Lung (tissue), 12 donors: ENCODE measurements around the gene SLC9C2. TPM values are rescaled to one million over a fixed set of nuclear protein-coding genes. Genes with fewer than 3 reads are reported as not detected.

Experiments
- ATAC-seq: fragments of 200-7000 bp; cut with Tn5 transposase; one replicate; pipeline ENCODE4 v1.9.1; 2020; ENCODE audit warnings: moderate number of reproducible peaks; ENCODE audit not compliant: insufficient read depth, low FRiP score
- DNase-seq, 3 donors: peaks; one replicate each; pipeline ENCODE4 v3.0.0-alpha.2; 2013 to 2017
- H3K27ac ChIP-seq, 2 donors: one replicate each; pipeline ENCODE4 v1.5.1; 2013; ENCODE audit warnings: mild to moderate bottlenecking in 2 of 2, moderate library complexity in 2 of 2, control low read depth in 1 of 2, inconsistent platforms in 1 of 2, low read depth in 1 of 2, low read length in 1 of 2
- H3K27me3 ChIP-seq, 3 donors: one replicate each; pipeline ENCODE4 v1.5.1; 2013; ENCODE audit warnings: low read length in 2 of 3; ENCODE audit not compliant: control insufficient read depth in 3 of 3, insufficient read depth in 3 of 3
- H3K36me3 ChIP-seq, 4 donors: one replicate each; pipeline ENCODE4 v1.5.1; 2013; ENCODE audit warnings: low read length in 4 of 4, mild to moderate bottlenecking in 1 of 4, moderate library complexity in 1 of 4; ENCODE audit not compliant: control insufficient read depth in 4 of 4, insufficient read depth in 4 of 4
- H3K4me1 ChIP-seq, 5 donors: one replicate each; pipeline ENCODE4 v1.5.1; 2013; ENCODE audit warnings: low read length in 5 of 5, mild to moderate bottlenecking in 2 of 5, moderate library complexity in 1 of 5; ENCODE audit not compliant: control insufficient read depth in 5 of 5, insufficient read depth in 5 of 5
- H3K4me3 ChIP-seq: one replicate; pipeline ENCODE4 v1.5.1; 2013; ENCODE audit warnings: mild to moderate bottlenecking, control low read depth, moderate library complexity
- H3K9ac ChIP-seq, 2 donors: one replicate each; pipeline ENCODE4 v1.5.1; 2013; ENCODE audit warnings: low read length in 2 of 2, control low read depth in 1 of 2; ENCODE audit not compliant: insufficient read depth in 1 of 2
- H3K9me3 ChIP-seq, 4 donors: one replicate each; pipeline ENCODE4 v1.5.1; 2013; ENCODE audit warnings: low read length in 3 of 4, mild to moderate bottlenecking in 1 of 4, moderate library complexity in 1 of 4; ENCODE audit not compliant: control insufficient read depth in 4 of 4, insufficient read depth in 3 of 4
- WGBS, 2 donors: extraction: QIAGEN DNeasy Blood & Tissue Kit; methylation state at CpG; one replicate each; pipeline ENCODE4 v1.1.7; 2013; 5-methylcytosine and 5-hydroxymethylcytosine counted together
- polyA plus RNA-seq, 2 donors: library from polyadenylated mRNA; stranded (reverse); fragments of 200-250 nt; gene quantifications; one replicate each; pipeline ENCODE4 v1.2.1, GENCODE V29; 2013
- total RNA-seq, 2 donors: library from RNA; depleted of rRNA in 1 of 2; stranded (reverse); fragments of >200 nt in 1 of 2; gene quantifications; one replicate each; pipeline ENCODE4 v1.2.1, GENCODE V29; 2014 to 2021
- TF ChIP-seq, protein P1 (sequence below): IDR thresholded peaks from 2 replicates; pipeline ENCODE4 v1.5.1; 2012; ENCODE audit warnings: mild to moderate bottlenecking; ENCODE audit errors: control extremely low read depth, extremely low read depth
- donor health status: control.
- donor health status: control.
- donor health status: Bipolar disorder and iron deficiency.
- donor health status: healthy.
- donor health status: DM: yes; HTN: yes; CAD: no.

Gene SLC9C2
- total and polyA plus RNA-seq, 4 donors, result 0.05 to 0.98 (median 0.60) TPM

DNA sequence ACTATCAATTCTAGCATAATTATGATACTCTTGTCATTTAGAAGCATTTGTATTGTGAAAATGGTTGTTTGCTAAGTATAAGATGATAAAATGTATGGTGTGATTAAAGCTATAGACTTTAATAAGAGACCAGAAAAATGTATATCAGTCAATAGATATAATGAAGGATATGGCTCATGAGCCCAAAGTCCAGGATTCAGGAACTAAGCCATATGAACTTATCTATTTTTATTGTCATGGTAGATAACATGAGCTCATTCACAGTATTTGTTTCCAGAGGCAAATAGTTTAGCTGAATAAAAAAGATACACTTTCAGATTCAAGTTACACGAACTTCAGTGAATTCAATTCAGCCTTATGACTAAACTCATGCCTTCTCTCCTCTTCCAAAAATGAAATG lies 93.1 kb downstream of the SLC9C2 start:
- Histone ChIP-seq H3K36me3 (no peaks in the 10 kb centered on the region), H3K27me3 (no peaks in the 10 kb centered on the region), H3K4me3 (no peak overlapping the region), H3K27ac (no peak overlapping the region), H3K4me1 (peaks cover 0 to 4% (median 0%) of the 10 kb centered on the region in 5 donors), H3K9me3 (no peaks in the 10 kb centered on the region), H3K9ac (no peak overlapping the region)
- 81 to 90% methylated on average over 1 of the region's 1 CpG for WGBS, 2 donors
- DNase-seq (no peak), ATAC-seq (no peak)
- TF ChIP-seq, protein P1, sequence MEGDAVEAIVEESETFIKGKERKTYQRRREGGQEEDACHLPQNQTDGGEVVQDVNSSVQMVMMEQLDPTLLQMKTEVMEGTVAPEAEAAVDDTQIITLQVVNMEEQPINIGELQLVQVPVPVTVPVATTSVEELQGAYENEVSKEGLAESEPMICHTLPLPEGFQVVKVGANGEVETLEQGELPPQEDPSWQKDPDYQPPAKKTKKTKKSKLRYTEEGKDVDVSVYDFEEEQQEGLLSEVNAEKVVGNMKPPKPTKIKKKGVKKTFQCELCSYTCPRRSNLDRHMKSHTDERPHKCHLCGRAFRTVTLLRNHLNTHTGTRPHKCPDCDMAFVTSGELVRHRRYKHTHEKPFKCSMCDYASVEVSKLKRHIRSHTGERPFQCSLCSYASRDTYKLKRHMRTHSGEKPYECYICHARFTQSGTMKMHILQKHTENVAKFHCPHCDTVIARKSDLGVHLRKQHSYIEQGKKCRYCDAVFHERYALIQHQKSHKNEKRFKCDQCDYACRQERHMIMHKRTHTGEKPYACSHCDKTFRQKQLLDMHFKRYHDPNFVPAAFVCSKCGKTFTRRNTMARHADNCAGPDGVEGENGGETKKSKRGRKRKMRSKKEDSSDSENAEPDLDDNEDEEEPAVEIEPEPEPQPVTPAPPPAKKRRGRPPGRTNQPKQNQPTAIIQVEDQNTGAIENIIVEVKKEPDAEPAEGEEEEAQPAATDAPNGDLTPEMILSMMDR, result no peak

DNA sequence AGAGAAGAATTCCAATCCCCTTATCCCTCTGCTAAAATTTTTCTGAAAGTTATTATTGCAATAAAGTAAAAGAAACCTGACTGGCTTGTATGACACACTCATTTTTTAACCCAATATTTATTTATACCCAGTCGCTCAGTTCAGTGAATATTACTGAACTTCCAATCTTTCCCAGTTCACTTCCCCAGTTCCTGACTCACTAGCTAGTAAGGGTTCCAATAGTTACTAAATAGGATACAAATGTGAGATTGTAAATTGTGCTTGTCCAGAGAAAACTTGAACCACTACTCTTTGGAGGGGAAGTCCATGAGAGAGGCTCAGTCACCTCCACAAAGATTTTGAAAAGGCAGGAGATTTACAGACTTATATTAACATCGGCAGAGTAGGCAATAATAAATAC lies 94.3 kb downstream of the SLC9C2 start:
- H3K9ac ChIP-seq, result no peak overlapping the region
- H3K4me3 ChIP-seq, result no peak overlapping the region
- H3K4me1 ChIP-seq, result peaks cover 0 to 4% (median 0%) of the 10 kb centered on the region in 5 donors
- no peak overlapping the region for H3K27ac ChIP-seq
- TF ChIP-seq, protein P1, result no peak
- H3K27me3 ChIP-seq, result no peaks in the 10 kb centered on the region
- H3K36me3 ChIP-seq, result no peaks in the 10 kb centered on the region
- 88 to 90% methylated on average over 2 of the region's 2 CpGs for WGBS, 2 donors
- H3K9me3 ChIP-seq, result no peaks in the 10 kb centered on the region
- DNase-seq (no peak), ATAC-seq (no peak)

DNA sequence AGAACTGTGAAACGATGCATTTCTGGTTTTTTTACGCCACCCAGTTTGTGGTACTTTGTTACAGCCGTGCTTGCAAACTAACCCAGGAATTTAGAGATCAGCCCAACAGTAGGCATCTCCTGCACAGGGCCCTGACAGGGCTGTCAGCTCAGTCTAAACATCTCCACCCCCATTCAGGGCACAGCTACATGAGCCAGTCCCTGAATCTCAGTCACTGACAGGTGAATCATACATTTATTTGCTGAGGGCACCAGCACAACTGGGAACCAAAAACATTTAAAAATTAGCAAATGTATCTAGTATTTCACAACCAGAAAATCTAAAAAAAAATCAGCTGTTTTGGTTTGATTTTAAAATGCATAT lies 95.0 kb downstream of the SLC9C2 start:
- no peak for DNase-seq
- H3K27ac ChIP-seq, result peak overlapping the region in 1 of 2 donors; percentile 57
- no peak overlapping the region for H3K9ac ChIP-seq
- peaks cover 0 to 4% (median 0%) of the 10 kb centered on the region in 5 donors for H3K4me1 ChIP-seq
- no peaks in the 10 kb centered on the region for H3K9me3 ChIP-seq
- TF ChIP-seq, protein P1, result no peak
- H3K36me3 ChIP-seq, result no peaks in the 10 kb centered on the region
- no peaks in the 10 kb centered on the region for H3K27me3 ChIP-seq
- ATAC-seq, result no peak
- 74 to 84% methylated on average over 3 of the region's 3 CpGs for WGBS, 2 donors
- no peak overlapping the region for H3K4me3 ChIP-seq

DNA sequence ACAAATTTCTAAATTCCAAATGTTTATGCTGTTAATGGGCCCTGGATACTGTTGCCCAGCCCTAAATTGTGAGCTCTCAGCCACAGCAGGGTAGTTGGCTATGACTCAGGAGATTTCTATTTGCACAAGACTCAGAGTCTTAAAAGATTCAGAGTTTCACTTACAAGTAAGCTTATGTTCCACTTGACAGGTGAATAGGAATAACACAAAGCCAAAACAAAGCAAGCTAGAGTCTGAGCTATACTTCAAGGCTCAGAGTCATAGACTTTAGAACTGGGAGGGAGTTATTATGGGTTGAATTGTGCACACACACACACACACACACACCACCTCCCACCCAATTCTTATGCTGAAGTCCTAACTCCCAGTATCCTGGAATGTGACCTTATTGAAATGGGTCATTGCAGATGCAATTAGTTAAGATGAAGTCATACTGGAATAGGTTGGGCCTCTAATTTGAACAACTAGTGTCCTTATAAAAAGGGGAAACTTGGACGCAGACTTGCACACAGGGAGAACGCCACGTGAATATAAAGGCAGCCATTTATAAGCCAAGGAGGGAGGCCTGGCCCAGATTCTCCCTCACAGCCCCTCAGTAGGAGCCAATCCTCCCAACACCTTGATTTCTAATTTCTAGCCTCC lies 95.5 kb downstream of the SLC9C2 start:
- Histone ChIP-seq H3K9ac (no peak overlapping the region), H3K4me3 (no peak overlapping the region), H3K9me3 (no peaks in the 10 kb centered on the region), H3K36me3 (no peaks in the 10 kb centered on the region), H3K27me3 (no peaks in the 10 kb centered on the region), H3K4me1 (peaks cover 0 to 4% (median 0%) of the 10 kb centered on the region in 5 donors), H3K27ac (peak overlapping the region in 1 of 2 donors; percentile 57)
- ATAC-seq (peak; percentile 87), DNase-seq (peak; percentile 28 to 64 (median 49))
- TF ChIP-seq, protein P1, result no peak
- 67 to 77% methylated on average over 3 of the region's 3 CpGs for WGBS, 2 donors
